ENCODE data around the gene TBC1D1. TPM values are rescaled to one million over a fixed set of nuclear protein-coding genes. Genes with fewer than 3 reads are reported as not detected.
A peak's percentile ranks its signal among the peaks of the same experiment; 100 is the strongest.

The TBC1D1 gene
- total and polyA plus RNA-seq, 2 experiments from 2014 or later = 53.9 to 151 TPM

DNA sequence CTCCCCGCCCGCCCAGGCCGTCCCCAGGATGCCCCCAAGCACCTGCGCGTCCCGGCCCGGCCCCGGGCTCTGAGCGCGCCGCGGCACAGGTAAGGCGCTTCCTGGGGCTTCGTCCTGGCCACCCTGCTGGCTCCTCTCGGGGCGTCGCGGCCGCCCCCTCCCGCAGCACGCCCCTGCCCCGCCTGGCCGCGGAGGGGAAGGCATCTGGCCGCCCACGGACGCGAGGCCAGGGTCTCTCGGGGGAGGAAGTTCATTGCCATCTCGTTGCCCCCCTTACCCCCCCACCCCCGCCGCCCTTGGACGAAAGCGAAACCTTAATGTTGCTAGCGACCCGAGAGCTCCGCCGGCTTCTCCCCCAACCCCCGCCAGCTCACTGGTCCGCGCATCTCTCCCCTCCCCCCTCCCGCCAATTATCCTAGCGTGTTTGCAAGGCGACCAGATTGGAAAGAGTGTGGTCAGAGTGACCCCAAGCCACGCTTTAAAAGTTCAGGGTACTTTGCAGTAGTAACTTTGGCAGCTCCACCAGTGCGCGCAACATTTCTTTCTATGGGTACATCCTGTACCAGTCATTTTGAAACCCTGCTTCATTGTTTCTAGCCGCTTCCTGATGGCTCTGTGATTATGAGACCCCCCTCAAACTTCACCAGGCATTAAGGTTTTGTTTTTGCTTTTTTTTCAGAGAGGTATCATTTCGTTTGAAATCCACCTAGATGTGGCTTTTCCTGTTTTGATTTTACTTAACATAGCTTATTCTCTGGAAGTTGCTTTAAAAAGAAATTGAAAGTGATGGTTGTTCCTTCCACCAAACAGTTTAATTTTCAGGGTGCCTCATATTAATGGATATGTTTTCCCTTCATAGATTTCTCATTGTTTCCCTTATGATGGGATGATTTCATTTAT, 626 bp downstream of the TBC1D1 start:
- H3K27me3 ChIP-seq (ENCODE audit: insufficient read depth) = peaks cover 54% of the 10 kb centered on the region
- Mint-ChIP-seq H3K9me3 (no peaks in the 10 kb centered on the region), H3K36me3 (ENCODE audit: low read depth) (no peaks in the 10 kb centered on the region), H3K4me3 (peak overlapping the region; percentile 79), H3K27ac (no peak overlapping the region), H3K27me3 (ENCODE audit: insufficient read depth, low read depth, poor library complexity) (peaks cover 25% of the 10 kb centered on the region), H3K4me1 (peaks cover 13% of the 10 kb centered on the region)
- H3K4me1 ChIP-seq (ENCODE audit: insufficient read depth) = peaks cover 9% of the 10 kb centered on the region; the same call in 1 of the 2 replicates
- TF ChIP-seq ETS1 (IDR thresholded peaks at IDR 0.05) = no peak
- no peak for TF ChIP-seq POLR2AphosphoS5 (IDR thresholded peaks at IDR 0.05; ENCODE audit: low read depth)
- TF ChIP-seq EZH2phosphoT487 (IDR thresholded peaks at IDR 0.05; ENCODE audit: unreplicated experiment) = no peak
- TF ChIP-seq JUNB (IDR thresholded peaks at IDR 0.05; ENCODE audit: unreplicated experiment) = no peak
- TF ChIP-seq ZNF462 (CRISPR knock-in tag; IDR thresholded peaks at IDR 0.05) = no peak
- TF ChIP-seq ZNF114 (CRISPR knock-in tag; IDR thresholded peaks at IDR 0.05) = no peak
- TF ChIP-seq NANOG (IDR thresholded peaks at IDR 0.05; ENCODE audit: borderline replicate concordance) = no peak
- TF ChIP-seq, protein P1, sequence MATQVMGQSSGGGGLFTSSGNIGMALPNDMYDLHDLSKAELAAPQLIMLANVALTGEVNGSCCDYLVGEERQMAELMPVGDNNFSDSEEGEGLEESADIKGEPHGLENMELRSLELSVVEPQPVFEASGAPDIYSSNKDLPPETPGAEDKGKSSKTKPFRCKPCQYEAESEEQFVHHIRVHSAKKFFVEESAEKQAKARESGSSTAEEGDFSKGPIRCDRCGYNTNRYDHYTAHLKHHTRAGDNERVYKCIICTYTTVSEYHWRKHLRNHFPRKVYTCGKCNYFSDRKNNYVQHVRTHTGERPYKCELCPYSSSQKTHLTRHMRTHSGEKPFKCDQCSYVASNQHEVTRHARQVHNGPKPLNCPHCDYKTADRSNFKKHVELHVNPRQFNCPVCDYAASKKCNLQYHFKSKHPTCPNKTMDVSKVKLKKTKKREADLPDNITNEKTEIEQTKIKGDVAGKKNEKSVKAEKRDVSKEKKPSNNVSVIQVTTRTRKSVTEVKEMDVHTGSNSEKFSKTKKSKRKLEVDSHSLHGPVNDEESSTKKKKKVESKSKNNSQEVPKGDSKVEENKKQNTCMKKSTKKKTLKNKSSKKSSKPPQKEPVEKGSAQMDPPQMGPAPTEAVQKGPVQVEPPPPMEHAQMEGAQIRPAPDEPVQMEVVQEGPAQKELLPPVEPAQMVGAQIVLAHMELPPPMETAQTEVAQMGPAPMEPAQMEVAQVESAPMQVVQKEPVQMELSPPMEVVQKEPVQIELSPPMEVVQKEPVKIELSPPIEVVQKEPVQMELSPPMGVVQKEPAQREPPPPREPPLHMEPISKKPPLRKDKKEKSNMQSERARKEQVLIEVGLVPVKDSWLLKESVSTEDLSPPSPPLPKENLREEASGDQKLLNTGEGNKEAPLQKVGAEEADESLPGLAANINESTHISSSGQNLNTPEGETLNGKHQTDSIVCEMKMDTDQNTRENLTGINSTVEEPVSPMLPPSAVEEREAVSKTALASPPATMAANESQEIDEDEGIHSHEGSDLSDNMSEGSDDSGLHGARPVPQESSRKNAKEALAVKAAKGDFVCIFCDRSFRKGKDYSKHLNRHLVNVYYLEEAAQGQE (IDR thresholded peaks at IDR 0.05; ENCODE audit: unreplicated experiment) = no peak
- no peak for TF ChIP-seq CREB1 (CRISPR knock-in tag; IDR thresholded peaks at IDR 0.05; ENCODE audit: low read depth)
- no peak for TF ChIP-seq EZH2 (IDR thresholded peaks at IDR 0.05; ENCODE audit: low read depth, unreplicated experiment)
- no peak for TF ChIP-seq ZNF331 (CRISPR knock-in tag; IDR thresholded peaks at IDR 0.05; ENCODE audit: low read depth)
- no peak for TF ChIP-seq STAT1 (IDR thresholded peaks at IDR 0.05; ENCODE audit: unreplicated experiment)
- TF ChIP-seq CTCF (conservative IDR thresholded peaks at IDR 0.05; ENCODE audit: low read depth in 2 of 2) = no peak
- H3K79me2 ChIP-seq (replicated peaks; ENCODE audit: insufficient read depth) = no peaks in the 10 kb centered on the region
- no peaks in the 10 kb centered on the region; the same call in 1 of the 2 replicates for H3K9me2 ChIP-seq (ENCODE audit: insufficient read depth)
- no peaks in the 10 kb centered on the region for H3F3A ChIP-seq (replicated peaks; ENCODE audit: low read depth)
- H3K4me2 ChIP-seq = peak overlapping the region; percentile 99
- H3K36me3 ChIP-seq (ENCODE audit: insufficient read depth) = no peaks in the 10 kb centered on the region
- peak overlapping the region; percentile 96 for H2AFZ ChIP-seq
- H3K4me3 ChIP-seq = peak overlapping the region; percentile 85
- peak; percentile 75 for DNase-seq (ENCODE audit: low spot score)
- no peaks in the 10 kb centered on the region for H4K20me1 ChIP-seq (replicated peaks; ENCODE audit: insufficient read depth)
- H3K27ac ChIP-seq (ENCODE audit: low read depth) = no peak overlapping the region
- ATAC-seq = peak; percentile 80

All from GM23338 (cell line).